Type B pancreatic cell (in vitro differentiated cells): ENCODE measurements around the gene KCNJ4. TPM values are rescaled to one million over a fixed set of nuclear protein-coding genes. Genes with fewer than 3 reads are reported as not detected.
A peak's percentile ranks its signal among the peaks of the same experiment; 100 is the strongest.

ENCODE experiments used
- DNase-seq: peaks from one replicate; pipeline ENCODE4 v3.0.0; 2021; ENCODE audit warnings: mixed read lengths; ENCODE audit not compliant: unreplicated experiment; ENCODE audit errors: extremely low spot score
- H3K27ac Mint-ChIP-seq: 2 replicates; pipeline ENCODE4 v1.8.0; 2021; ENCODE audit warnings: mild to moderate bottlenecking, mixed read lengths
- H3K27me3 Mint-ChIP-seq: 2 replicates; pipeline ENCODE4 v1.8.0; 2021; ENCODE audit warnings: mixed read lengths
- H3K36me3 Mint-ChIP-seq: 2 replicates; pipeline ENCODE4 v1.8.0; 2021; ENCODE audit warnings: mixed read lengths
- H3K4me1 Mint-ChIP-seq: one replicate; pipeline ENCODE4 v1.8.0; 2021; ENCODE audit warnings: mixed read lengths; ENCODE audit not compliant: unreplicated experiment
- H3K4me3 Mint-ChIP-seq: 2 replicates; pipeline ENCODE4 v1.8.0; 2021; ENCODE audit warnings: mild to moderate bottlenecking, mixed read lengths
- H3K9me3 Mint-ChIP-seq: 2 replicates; pipeline ENCODE4 v1.8.0; 2021; ENCODE audit warnings: mixed read lengths
- total RNA-seq: library from RNA; stranded (reverse); gene quantifications from 2 replicates; pipeline ENCODE4 v1.2.1, GENCODE V29; 2021; ENCODE audit warnings: low replicate concordance
- TF ChIP-seq, protein P1 (sequence below): fragments of 200-600 bp; sonication (generic); conservative IDR thresholded peaks from 2 replicates; pipeline ENCODE4 v1.5.0; 2021; ENCODE audit warnings: antibody characterized with exemption, mild to moderate bottlenecking

KCNJ4 gene
- total RNA-seq, 1 donor from 2014 or later, result 2.0 TPM

DNA sequence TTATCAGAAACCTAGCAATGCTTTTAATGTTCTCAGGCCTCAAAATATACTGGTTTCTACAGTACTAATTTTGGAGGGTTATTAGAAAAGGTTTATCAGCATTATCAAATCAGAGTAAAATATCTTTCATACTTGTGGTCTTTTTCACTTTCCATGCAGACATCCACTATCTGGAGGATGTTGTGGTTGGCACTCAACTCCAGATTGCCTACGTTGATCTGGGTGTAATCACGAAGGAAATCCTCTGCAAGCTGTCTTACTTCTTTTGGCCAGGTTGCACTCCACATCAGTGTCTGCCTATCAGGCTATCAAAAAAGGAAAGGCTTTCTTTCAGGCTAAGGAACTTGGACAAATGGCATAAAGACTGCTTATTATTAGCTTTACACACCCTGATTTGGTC, 39.5 kb upstream of the KCNJ4 start:
- H3K4me1 Mint-ChIP-seq, result no peaks in the 10 kb centered on the region
- H3K4me3 Mint-ChIP-seq, result no peak overlapping the region
- H3K9me3 Mint-ChIP-seq, result no peaks in the 10 kb centered on the region
- TF ChIP-seq, protein P1, sequence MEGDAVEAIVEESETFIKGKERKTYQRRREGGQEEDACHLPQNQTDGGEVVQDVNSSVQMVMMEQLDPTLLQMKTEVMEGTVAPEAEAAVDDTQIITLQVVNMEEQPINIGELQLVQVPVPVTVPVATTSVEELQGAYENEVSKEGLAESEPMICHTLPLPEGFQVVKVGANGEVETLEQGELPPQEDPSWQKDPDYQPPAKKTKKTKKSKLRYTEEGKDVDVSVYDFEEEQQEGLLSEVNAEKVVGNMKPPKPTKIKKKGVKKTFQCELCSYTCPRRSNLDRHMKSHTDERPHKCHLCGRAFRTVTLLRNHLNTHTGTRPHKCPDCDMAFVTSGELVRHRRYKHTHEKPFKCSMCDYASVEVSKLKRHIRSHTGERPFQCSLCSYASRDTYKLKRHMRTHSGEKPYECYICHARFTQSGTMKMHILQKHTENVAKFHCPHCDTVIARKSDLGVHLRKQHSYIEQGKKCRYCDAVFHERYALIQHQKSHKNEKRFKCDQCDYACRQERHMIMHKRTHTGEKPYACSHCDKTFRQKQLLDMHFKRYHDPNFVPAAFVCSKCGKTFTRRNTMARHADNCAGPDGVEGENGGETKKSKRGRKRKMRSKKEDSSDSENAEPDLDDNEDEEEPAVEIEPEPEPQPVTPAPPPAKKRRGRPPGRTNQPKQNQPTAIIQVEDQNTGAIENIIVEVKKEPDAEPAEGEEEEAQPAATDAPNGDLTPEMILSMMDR, result no peak
- H3K36me3 Mint-ChIP-seq, result peaks cover 57% of the 10 kb centered on the region
- no peak overlapping the region for H3K27ac Mint-ChIP-seq
- no peaks in the 10 kb centered on the region for H3K27me3 Mint-ChIP-seq
- no peak for DNase-seq

DNA sequence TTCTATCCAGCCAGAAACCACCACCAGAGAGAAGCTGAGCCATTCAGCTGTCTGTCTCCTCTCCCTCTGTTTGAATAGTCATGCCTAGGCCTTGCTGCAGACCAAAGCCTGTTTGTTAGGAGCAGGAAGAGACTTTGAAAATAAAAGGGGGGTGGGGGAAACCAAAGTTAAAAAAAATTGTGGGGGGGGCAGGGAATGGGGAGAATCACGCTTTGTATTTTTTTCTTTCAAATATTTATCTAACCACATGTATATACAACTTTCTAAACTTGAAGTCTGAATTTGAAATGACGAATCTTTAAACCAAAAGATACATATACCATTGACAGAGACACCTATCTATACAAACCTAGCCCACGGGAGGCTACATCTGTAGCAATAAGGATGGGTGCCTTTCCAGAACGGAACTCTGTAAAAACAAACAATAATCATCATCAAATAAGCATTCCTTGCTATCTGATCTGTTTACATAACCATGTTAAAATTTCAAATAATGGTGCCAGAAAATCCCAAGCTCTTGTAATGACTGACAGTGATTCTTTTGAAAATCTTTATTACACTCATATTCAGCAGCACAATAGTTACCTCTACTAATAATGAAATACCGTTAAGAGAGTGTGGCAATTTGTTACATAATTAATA, 36.8 kb upstream of the KCNJ4 start:
- peaks cover 56% of the 10 kb centered on the region for H3K36me3 Mint-ChIP-seq
- no peaks in the 10 kb centered on the region for H3K27me3 Mint-ChIP-seq
- DNase-seq, result no peak
- no peak overlapping the region for H3K27ac Mint-ChIP-seq
- no peak overlapping the region for H3K4me3 Mint-ChIP-seq
- no peaks in the 10 kb centered on the region for H3K4me1 Mint-ChIP-seq
- no peaks in the 10 kb centered on the region for H3K9me3 Mint-ChIP-seq
- TF ChIP-seq, protein P1, result no peak

DNA sequence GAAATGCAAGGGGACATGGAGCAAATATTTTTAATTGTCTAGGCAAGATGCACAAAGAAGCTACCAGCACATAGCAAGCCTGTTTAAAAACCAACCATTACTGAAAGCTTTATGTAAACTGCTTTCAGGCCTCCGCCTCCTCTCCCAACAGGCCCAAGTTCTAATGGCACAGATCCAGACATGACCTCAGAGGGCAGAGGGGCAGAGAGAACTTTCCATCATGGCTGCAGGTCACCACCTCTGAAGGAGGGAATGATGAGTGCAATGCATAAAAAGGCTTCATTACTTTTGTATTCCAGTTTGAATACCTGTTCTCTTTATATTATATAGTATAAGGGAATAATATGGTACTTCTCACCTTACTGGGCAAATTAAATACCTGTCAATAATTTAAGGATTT, 35.9 kb upstream of the KCNJ4 start:
- no peak overlapping the region for H3K4me3 Mint-ChIP-seq
- no peaks in the 10 kb centered on the region for H3K9me3 Mint-ChIP-seq
- TF ChIP-seq, protein P1, result no peak
- no peaks in the 10 kb centered on the region for H3K27me3 Mint-ChIP-seq
- no peak for DNase-seq
- peaks cover 61% of the 10 kb centered on the region for H3K36me3 Mint-ChIP-seq
- H3K4me1 Mint-ChIP-seq, result no peaks in the 10 kb centered on the region
- H3K27ac Mint-ChIP-seq, result peak overlapping the region; percentile 42

DNA sequence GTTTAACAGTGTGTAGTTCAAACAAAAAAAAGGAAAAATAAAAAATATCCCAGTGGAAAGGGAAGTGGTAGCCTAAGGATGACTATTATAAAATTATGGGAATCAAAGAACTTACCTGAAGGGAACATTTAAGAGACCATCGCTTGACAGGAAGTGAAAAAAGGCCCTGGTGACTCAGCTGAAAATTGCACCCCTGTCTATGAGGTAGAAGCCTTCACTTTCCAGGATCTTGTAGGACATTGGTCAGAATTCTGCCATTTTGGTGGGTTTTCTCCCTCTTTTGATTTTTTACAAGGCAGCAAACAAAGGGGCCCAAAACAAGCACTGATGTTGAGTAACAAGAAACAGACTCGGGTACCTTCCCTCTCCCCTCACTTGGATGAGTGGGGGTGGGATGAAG, 35.5 kb upstream of the KCNJ4 start:
- Mint-ChIP-seq H3K9me3 (no peaks in the 10 kb centered on the region), H3K4me1 (no peaks in the 10 kb centered on the region), H3K4me3 (no peak overlapping the region), H3K36me3 (peaks cover 59% of the 10 kb centered on the region), H3K27me3 (no peaks in the 10 kb centered on the region), H3K27ac (peak overlapping the region; percentile 42)
- TF ChIP-seq, protein P1, result no peak
- no peak for DNase-seq

DNA sequence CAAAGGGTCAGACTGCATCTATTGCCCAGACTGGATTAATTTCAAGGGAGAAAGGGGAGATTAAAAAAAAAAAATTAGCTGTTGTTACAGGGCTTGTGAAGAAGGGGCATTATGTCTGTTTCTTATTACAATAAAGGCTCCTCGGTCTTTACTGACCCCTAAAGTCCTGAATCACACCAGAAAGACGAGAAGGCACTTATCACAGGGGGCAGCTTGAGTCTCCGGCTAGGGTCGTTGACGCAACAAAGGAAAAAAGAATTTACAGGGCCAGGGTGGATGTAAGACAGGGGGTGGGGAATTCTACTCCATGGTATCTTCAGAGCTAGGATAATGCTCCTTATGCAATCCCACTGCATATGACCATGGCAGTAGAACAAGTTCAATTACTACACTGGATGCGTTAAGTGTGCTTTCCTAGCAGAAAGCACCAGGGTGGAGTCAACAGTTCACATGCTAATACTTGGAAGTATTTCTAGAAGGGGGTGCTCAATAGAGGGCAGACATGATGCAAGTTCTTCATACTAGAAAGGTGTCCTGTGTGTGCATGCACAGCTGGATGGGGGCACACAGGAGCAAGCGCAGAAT, 34.7 kb upstream of the KCNJ4 start:
- H3K36me3 Mint-ChIP-seq, result peaks cover 56% of the 10 kb centered on the region
- H3K9me3 Mint-ChIP-seq, result no peaks in the 10 kb centered on the region
- no peak for DNase-seq
- TF ChIP-seq, protein P1, result no peak
- no peaks in the 10 kb centered on the region for H3K4me1 Mint-ChIP-seq
- H3K27ac Mint-ChIP-seq, result peak overlapping the region; percentile 25
- no peak overlapping the region for H3K4me3 Mint-ChIP-seq
- no peaks in the 10 kb centered on the region for H3K27me3 Mint-ChIP-seq
